Gastrocnemius medialis (tissue), 4 donors: ENCODE data around the gene MTIF2. TPM values are rescaled to one million over a fixed set of nuclear protein-coding genes. Genes with fewer than 3 reads are reported as not detected.

Experiments
- ATAC-seq, 2 donors: fragments of 150-250 bp; one replicate each; pipeline ENCODE4 v1.9.1; 2016
- DNase-seq, 2 donors: peaks; one replicate each; pipeline ENCODE4 v3.0.0-alpha.2; 2019
- H3K27ac ChIP-seq, 4 donors: fragments of 200-600 bp; sonication (generic); 1 replicate in 1 of 4; 2 replicates in 3 of 4; pipeline ENCODE4 v1.5.1; 2016 to 2018; ENCODE audit warnings: mild to moderate bottlenecking in 2 of 4, moderate library complexity in 1 of 4
- H3K27me3 ChIP-seq, 3 donors: fragments of 200-600 bp; sonication (generic) in 2 of 3; 1 replicate in 1 of 3; 2 replicates in 2 of 3; pipeline versions ENCODE4 v1.5.1 to v1.6.0; 2016 to 2019; ENCODE audit warnings: mild to moderate bottlenecking in 1 of 3, moderate library complexity in 1 of 3
- H3K36me3 ChIP-seq, 2 donors: fragments of 200-600 bp; sonication (generic) in 1 of 2; one replicate each; pipeline ENCODE4 v1.5.1; 2017 to 2018
- H3K4me1 ChIP-seq, 2 donors: fragments of 200-600 bp; sonication (generic) in 1 of 2; one replicate each; pipeline ENCODE4 v1.5.1; 2016 to 2017; ENCODE audit warnings: mild to moderate bottlenecking in 2 of 2
- H3K4me3 ChIP-seq, 4 donors: fragments of 200-600 bp; sonication (generic) in 3 of 4; 1 replicate in 1 of 4; 2 replicates in 3 of 4; pipeline ENCODE4 v1.5.1; 2016 to 2019; ENCODE audit warnings: mild to moderate bottlenecking in 2 of 4
- H3K9me3 ChIP-seq, 3 donors: fragments of 200-600 bp; sonication (generic) in 2 of 3; 1 replicate in 1 of 3; 2 replicates in 2 of 3; pipeline ENCODE4 v1.5.1; 2016 to 2019
- CTCF ChIP-seq, 5 experiments: fragments of 450-650 bp in 3 of 5; fragments of 200-600 bp in 2 of 5; sonication (generic) in 2 of 5; IDR thresholded peaks in 4 of 5; conservative IDR thresholded peaks in 1 of 5; 1 replicate in 4 of 5; 2 replicates in 1 of 5; pipeline ENCODE4 v1.5.1; 2016 to 2019; ENCODE audit warnings: antibody characterized with exemption in 5 of 5, mild to moderate bottlenecking in 3 of 5, moderate library complexity in 3 of 5
- POLR2A ChIP-seq, 2 donors: fragments of 450-650 bp; IDR thresholded peaks; one replicate each; pipeline ENCODE4 v1.6.1; 2017; ENCODE audit warnings: antibody characterized with exemption in 2 of 2, mild to moderate bottlenecking in 2 of 2, moderate library complexity in 2 of 2
- in situ Hi-C, 4 donors: fragments of 200-750 bp; cut with MboI; loops; one replicate each; pipeline versions ENCODE4 v1.15.0 to v1.8.0; 2017; ENCODE audit warnings: low sequenced_read_pairs in 4 of 4
- intact Hi-C: fragments of 100-400 bp; cut with DNase I; formaldehyde crosslinking; loops from one replicate; pipeline ENCODE4 v1.15.1; 2023; ENCODE audit warnings: low total_unique reads
- total RNA-seq, 4 donors: library from RNA; depleted of rRNA; stranded (reverse); fragments of >200 nt; gene quantifications; one replicate each; pipeline versions ENCODE4 v1.1.0 to v1.2.3, GENCODE V29; 2016

MTIF2 gene
- 10 to 100 TPM; 23.0 to 42.5 (median 34.7) TPM for total RNA-seq

GRCh38 chr2:55268907-55269644 lies at the start of gene MTIF2:
TSS of gene MTIF2 (minus strand) at chr2:55269231. CDS start at chr2:55263858, 5,373 bp downstream.
- H3K36me3 ChIP-seq = peaks cover 0 to 32% of the 10 kb centered on the region in 2 donors
- peaks cover 6 to 16% of the 10 kb centered on the region in 2 donors for H3K4me1 ChIP-seq
- TF ChIP-seq CTCF (IDR thresholded peaks at IDR 0.05 in 4 of 5, conservative IDR thresholded peaks at IDR 0.05 in 1 of 5) (peak in 2 of 5 experiments; percentile 29 to 30), POLR2A (IDR thresholded peaks at IDR 0.05) (peak in 1 of 2 donors; percentile 57)
- peak within 1 kb of the TSS; percentile 81 to 93 (median 88) for H3K27ac ChIP-seq
- DNase-seq (peak; percentile 94 to 96), ATAC-seq (peak; percentile 98 to 99)
- no peaks in the 10 kb centered on the region for H3K27me3 ChIP-seq
- intact Hi-C loops (loop anchor here (1.0 to 5.0 kb wide), 4 partner anchors 37 to 248 kb away; partner anchors contain the start of genes CCDC88A, CFAP36, CLHC1 and RPS27A), in situ Hi-C loops (no loop called here)
- peak within 1 kb of the TSS; percentile 75 to 83 (median 79) for H3K4me3 ChIP-seq
- no peaks in the 10 kb centered on the region for H3K9me3 ChIP-seq

GRCh38 chr2:55314985-55315384 lies 46.0 kb upstream of the MTIF2 start:
- H3K36me3 ChIP-seq = peaks cover 0 to 42% of the 10 kb centered on the region in 2 donors
- no peaks in the 10 kb centered on the region for H3K4me1 ChIP-seq
- DNase-seq = no peak
- no peaks in the 10 kb centered on the region for H3K27me3 ChIP-seq
- intact Hi-C loops = no loop called here
- no peak for ATAC-seq
- in situ Hi-C loops = no loop called here
- TF ChIP-seq CTCF (IDR thresholded peaks at IDR 0.05 in 4 of 5, conservative IDR thresholded peaks at IDR 0.05 in 1 of 5) = no peak
- TF ChIP-seq POLR2A (IDR thresholded peaks at IDR 0.05) = no peak
- no peak overlapping the region for H3K27ac ChIP-seq
- no peak overlapping the region for H3K4me3 ChIP-seq
- H3K9me3 ChIP-seq = no peaks in the 10 kb centered on the region

- H3K4me1 ChIP-seq = no peaks in the 10 kb centered on the region
- H3K36me3 ChIP-seq = peaks cover 0 to 33% of the 10 kb centered on the region in 2 donors
- TF ChIP-seq CTCF (IDR thresholded peaks at IDR 0.05 in 4 of 5, conservative IDR thresholded peaks at IDR 0.05 in 1 of 5) = no peak
- no peak for TF ChIP-seq POLR2A (IDR thresholded peaks at IDR 0.05)
- no peak overlapping the region for H3K27ac ChIP-seq
- no peaks in the 10 kb centered on the region for H3K27me3 ChIP-seq
- H3K9me3 ChIP-seq = no peaks in the 10 kb centered on the region
- in situ Hi-C loops (no loop called here), intact Hi-C loops (no loop called here)
- DNase-seq = no peak
- no peak overlapping the region for H3K4me3 ChIP-seq
- ATAC-seq = no peak
Observed at GRCh38 chr2:55311444-55311870, 42.4 kb upstream of the MTIF2 start.

GRCh38 chr2:55309446-55309845 lies 40.4 kb upstream of the MTIF2 start:
- no peak for TF ChIP-seq CTCF (IDR thresholded peaks at IDR 0.05 in 4 of 5, conservative IDR thresholded peaks at IDR 0.05 in 1 of 5)
- no peak for TF ChIP-seq POLR2A (IDR thresholded peaks at IDR 0.05)
- intact Hi-C loops (no loop called here), in situ Hi-C loops (no loop called here)
- Histone ChIP-seq H3K36me3 (peaks cover 0 to 19% of the 10 kb centered on the region in 2 donors), H3K27me3 (no peaks in the 10 kb centered on the region), H3K9me3 (no peaks in the 10 kb centered on the region), H3K27ac (no peak overlapping the region), H3K4me3 (no peak overlapping the region), H3K4me1 (no peaks in the 10 kb centered on the region)
- ATAC-seq (no peak), DNase-seq (no peak)
